Measurements from ENCODE around the gene MOSPD2.

GRCh38 chrX:14865201-14865600 is 8.0 kb upstream of the MOSPD2 start:
- no peak for TF ChIP-seq BACH2 (CRISPR knock-in tag; IDR thresholded peaks at IDR 0.05; ENCODE audit: borderline replicate concordance)
- TF ChIP-seq ARNTL (CRISPR knock-in tag; IDR thresholded peaks at IDR 0.05; ENCODE audit: borderline replicate concordance, low read depth) = no peak
- no peak for TF ChIP-seq POU6F1 (CRISPR knock-in tag; IDR thresholded peaks at IDR 0.05; ENCODE audit: borderline replicate concordance, low read depth)
- TF ChIP-seq CSDC2 (CRISPR knock-in tag; IDR thresholded peaks at IDR 0.05) = no peak
- TF ChIP-seq, protein P1, sequence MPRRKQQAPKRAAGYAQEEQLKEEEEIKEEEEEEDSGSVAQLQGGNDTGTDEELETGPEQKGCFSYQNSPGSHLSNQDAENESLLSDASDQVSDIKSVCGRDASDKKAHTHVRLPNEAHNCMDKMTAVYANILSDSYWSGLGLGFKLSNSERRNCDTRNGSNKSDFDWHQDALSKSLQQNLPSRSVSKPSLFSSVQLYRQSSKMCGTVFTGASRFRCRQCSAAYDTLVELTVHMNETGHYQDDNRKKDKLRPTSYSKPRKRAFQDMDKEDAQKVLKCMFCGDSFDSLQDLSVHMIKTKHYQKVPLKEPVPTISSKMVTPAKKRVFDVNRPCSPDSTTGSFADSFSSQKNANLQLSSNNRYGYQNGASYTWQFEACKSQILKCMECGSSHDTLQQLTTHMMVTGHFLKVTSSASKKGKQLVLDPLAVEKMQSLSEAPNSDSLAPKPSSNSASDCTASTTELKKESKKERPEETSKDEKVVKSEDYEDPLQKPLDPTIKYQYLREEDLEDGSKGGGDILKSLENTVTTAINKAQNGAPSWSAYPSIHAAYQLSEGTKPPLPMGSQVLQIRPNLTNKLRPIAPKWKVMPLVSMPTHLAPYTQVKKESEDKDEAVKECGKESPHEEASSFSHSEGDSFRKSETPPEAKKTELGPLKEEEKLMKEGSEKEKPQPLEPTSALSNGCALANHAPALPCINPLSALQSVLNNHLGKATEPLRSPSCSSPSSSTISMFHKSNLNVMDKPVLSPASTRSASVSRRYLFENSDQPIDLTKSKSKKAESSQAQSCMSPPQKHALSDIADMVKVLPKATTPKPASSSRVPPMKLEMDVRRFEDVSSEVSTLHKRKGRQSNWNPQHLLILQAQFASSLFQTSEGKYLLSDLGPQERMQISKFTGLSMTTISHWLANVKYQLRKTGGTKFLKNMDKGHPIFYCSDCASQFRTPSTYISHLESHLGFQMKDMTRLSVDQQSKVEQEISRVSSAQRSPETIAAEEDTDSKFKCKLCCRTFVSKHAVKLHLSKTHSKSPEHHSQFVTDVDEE (CRISPR knock-in tag; IDR thresholded peaks at IDR 0.05) = no peak
- no peak for TF ChIP-seq ZFP3 (CRISPR knock-in tag; IDR thresholded peaks at IDR 0.05)
- no peak for TF ChIP-seq ZC3H10 (CRISPR knock-in tag; IDR thresholded peaks at IDR 0.05)
- TF ChIP-seq ZNF8 (CRISPR knock-in tag; IDR thresholded peaks at IDR 0.05) = no peak
- TF ChIP-seq GLIS3 (CRISPR knock-in tag; IDR thresholded peaks at IDR 0.05) = no peak
- TF ChIP-seq CREB5 (CRISPR knock-in tag; IDR thresholded peaks at IDR 0.05; ENCODE audit: low read depth) = no peak
- TF ChIP-seq ISL1 (CRISPR knock-in tag; IDR thresholded peaks at IDR 0.05) = no peak
- TF ChIP-seq CSRNP3 (CRISPR knock-in tag; IDR thresholded peaks at IDR 0.05) = no peak
- TF ChIP-seq PATZ1 (CRISPR knock-in tag; IDR thresholded peaks at IDR 0.05; ENCODE audit: borderline replicate concordance) = no peak
- TF ChIP-seq RARB (CRISPR knock-in tag; IDR thresholded peaks at IDR 0.05) = no peak
